Thyroid gland (tissue), 4 donors: ENCODE results near the gene CDC14A.

Experiments used
- CTCF ChIP-seq, 6 experiments: fragments of 200-600 bp in 3 of 6; fragments of 450-650 bp in 3 of 6; sonication (generic) in 3 of 6; IDR thresholded peaks; one replicate each; pipeline ENCODE4 v1.5.1; 2016 to 2019; ENCODE audit warnings: antibody characterized with exemption in 6 of 6, mild to moderate bottlenecking in 2 of 6, inconsistent platforms in 1 of 6, moderate library complexity in 1 of 6
- POLR2A ChIP-seq, 2 donors: fragments of 450-650 bp; IDR thresholded peaks; one replicate each; pipeline ENCODE4 v1.6.1; 2017; ENCODE audit warnings: antibody characterized with exemption in 2 of 2, mild to moderate bottlenecking in 2 of 2, moderate library complexity in 1 of 2

DNA sequence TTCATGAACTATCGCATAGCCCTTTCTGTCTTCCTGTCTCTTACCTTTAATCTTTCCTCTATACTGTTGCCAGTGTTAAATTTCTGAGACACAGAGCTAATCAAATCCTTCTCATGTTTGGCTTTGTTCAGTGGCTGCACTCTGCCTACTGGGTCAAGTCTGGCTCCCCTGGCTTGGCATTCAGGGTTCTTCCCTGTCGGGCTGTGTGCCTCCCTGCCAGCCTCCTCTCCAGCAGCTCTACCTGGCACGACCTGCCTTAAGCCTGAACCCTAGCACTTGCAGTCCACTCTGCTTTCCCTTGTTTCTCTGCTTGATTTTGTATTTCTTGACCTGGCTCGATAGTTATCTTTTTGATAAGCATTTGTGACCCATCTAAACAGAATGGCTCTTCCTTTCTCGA, 159.5 kb downstream of the CDC14A start:
- no peak for TF ChIP-seq POLR2A (IDR thresholded peaks at IDR 0.05)
- TF ChIP-seq CTCF (IDR thresholded peaks at IDR 0.05), result no peak
